ENCODE data around the gene IP6K2.

The IP6K2 gene

GRCh38 chr3:48662753-48663488 is 54.1 kb downstream of the IP6K2 start, which contains the start of gene CELSR3:
CELSR3 (minus strand) TSS chr3:48662886; CDS start chr3:48662634, 252 bp downstream.
- DNase-seq = peak; percentile 77

DNA sequence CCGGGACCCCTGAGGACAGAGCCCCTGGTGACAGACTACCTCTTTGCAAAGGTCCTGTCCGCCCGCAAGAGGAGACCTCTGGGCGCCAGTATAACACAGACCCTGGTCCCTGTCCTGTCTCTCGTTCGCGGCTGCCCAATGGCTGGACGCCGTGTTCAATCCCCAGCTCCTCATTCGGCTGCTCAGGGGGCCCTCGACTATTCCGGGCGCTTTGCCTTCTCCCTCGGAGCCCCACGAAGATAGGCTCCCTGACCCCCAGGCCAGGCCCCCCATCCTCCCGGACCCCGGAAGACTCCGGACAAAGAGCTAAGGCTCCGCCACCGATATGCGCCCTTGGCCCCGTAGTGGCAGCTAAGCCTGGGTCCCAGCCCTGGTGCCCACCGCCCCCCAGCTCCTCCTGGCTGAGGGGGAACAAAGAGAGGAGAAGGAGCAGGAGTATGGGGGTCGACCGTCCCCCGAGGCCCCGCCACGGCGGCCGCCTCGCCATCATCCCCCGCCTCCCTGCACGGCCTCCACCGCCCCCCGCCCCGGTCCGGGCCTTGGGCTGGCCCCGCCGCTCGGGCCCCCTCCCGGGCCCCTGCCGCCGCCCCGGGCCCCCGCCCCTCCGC is 54.8 kb downstream of the IP6K2 start:
- DNase-seq = no peak

DNA sequence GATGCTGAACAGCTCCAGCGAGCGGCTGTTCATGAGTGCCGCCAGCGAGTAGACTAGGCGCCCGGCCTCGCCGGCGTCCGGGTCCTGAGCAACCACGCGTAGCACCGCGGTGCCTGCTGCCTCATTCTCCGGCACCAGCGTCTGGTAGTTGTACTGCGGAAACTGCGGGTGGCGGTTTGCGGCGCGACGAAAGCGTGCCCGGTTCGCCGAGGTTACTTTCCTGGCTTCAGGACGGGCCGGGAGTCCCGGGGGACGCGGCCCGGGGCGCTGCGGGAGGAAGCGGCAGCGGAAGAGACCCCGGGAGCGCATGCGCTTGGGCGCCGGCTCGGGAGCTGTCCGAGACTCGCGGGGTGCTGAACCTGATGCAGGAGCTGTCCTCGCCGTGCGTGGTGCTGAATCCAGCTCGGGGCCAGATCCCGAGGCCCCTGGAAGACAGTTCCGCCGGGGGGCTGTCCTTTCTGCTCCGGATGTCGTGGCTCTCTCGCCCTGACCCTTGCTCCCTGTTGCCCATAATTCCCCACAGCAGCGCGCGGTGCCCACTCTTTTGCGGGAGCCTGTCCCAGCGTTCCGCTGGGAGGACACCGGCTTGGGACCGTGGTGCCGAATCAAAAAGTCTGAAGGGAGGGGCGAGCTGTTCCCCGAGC is 55.4 kb downstream of the IP6K2 start:
- peak; percentile 75 for DNase-seq

- DNase-seq = no peak
Measured at GRCh38 chr3:48660800-48661400, 56.1 kb downstream of the IP6K2 start.

DNA sequence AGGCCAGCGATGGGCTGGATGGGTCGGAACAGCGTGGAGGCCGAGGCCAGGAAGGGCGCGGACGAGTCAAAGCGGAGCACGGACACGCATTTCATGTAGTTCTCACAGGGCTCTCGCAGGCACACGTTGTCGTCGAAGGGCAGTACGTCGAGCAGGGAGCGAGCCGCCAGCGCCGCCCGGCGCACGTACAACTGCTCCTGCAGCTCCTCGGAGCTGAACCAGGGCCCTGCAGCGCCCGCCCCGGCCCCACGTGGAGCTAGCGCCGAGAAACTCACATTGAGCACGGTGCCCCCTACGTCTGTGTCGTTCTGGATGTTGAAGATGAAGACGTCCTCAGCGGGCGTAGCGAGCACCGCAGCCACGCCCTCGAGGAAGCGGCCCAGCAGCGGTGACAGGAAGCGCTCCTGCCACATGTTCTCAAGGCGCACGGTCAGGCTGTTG is 60.2 kb downstream of the IP6K2 start:
- DNase-seq = peak; percentile 47

DNA sequence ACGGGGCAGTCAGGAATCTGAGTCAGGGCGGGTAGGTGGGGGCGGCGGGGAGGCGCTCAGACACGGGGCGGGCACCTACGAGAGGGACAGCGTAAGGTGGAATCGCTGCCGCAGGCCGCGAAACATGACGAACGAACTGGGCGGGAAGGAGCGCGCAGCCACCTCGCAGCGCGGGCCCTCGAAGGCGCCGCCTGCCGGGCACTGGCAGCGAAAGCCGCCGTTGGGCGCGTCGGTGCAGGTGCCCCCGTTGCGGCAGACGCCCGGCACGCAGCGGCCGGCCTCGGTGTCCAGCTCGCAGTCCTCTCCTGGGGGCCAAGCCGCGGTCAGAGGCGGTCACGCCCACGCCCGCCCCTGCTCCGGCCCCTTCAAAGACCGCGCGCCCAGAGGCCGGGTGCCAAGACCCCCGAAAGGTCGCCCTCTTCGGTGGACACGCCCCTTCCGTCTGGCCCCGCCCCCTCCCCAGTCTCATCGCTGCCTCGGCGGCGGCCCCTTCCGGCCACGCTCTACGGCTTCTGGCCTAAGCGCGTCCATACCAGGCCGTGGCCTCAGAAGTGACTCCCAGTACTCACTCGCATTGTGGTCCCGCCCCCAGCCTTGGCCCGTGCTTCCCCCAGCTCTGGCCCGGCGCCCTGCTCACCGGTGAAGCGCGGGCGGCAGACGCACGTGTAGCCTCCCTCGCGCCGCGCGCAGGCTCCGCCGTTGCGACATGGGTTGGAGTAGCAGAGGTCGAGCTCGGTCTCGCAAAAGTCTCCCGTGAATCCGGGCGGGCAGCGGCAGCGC is 60.8 kb downstream of the IP6K2 start:
- peak; percentile 88 for DNase-seq

GRCh38 chr3:48655606-48656005 is 61.4 kb downstream of the IP6K2 start:
- DNase-seq = peak; percentile 62

- DNase-seq = no peak
Measured at GRCh38 chr3:48655063-48655462, 62.0 kb downstream of the IP6K2 start.

DNA sequence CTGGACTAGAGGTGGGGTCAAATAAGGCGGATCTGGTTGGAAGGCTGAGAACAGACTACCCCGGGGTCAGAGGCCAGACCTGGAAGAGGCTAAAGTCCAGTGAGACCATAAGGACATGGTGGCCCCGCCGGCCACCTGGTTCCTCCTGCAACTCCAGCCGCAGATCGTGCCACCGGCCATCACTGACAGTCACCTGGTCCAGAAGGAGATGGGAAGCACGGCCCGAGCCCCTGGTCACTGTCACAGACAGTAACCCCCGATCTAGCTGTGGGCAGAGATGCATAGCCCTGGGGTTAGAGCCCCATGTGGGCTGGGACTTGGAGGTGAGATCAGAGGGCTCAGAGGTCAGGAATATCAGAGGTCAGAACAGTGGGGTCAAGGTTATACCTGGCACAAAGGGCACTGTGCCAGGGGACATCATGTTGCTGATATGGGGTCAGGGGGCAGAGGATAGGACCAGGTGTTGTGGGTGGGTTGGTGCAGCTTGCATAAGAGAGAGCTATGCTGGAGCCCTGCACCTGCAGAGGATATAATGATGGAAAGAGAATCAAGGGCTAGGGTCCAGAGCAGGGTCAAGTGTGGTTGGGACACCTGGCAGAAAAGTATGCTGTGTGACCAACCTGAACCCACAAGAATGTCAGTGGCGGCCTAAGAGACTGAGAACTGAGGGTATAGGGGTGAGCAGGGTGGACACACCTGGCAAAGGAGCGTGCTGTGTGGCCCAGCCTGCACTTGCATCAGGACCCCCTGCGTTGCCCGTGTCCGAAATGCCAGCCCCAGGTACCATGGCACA is 63.9 kb downstream of the IP6K2 start:
- no peak for DNase-seq

DNA sequence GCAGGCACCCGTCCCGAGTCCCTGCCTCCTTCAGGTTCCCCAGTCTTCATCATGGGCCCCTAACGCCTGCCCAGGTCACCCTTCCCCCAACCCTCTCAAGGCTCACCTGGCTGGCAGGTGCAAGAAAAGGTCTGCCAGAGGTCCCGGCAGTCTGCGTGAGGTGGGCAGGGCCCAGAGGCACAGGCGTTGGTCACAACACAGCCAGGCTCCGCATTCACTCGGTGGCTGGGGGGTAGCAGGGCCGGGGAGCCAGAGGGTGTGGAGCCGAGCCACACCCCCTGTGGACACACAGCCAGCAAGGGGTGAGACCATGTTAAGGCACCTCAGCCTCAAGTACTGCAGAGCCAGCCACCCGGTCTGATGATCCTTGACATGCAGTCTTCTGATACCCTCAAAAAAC is 65.2 kb downstream of the IP6K2 start:
- no peak for DNase-seq

DNA sequence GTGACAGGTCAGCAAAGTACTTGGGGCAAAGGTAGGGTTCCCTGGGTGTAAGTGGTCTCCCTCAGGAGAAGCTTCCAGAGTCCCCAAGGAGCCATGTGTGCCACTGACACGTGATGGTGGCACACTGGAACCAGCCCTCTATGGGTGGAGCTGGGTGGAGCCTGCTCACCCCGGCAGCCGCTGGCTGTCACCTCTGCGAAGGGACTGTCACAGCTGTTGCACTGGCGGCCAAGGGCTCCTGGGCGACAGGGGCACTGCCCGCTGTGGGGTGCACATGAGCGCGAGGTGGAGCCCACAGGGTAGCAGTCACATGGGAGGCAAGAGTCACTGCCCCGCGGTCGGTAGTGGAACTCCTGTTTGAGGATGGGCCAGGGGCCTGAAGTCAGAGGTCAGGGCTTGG is 66.3 kb downstream of the IP6K2 start:
- DNase-seq = no peak

DNA sequence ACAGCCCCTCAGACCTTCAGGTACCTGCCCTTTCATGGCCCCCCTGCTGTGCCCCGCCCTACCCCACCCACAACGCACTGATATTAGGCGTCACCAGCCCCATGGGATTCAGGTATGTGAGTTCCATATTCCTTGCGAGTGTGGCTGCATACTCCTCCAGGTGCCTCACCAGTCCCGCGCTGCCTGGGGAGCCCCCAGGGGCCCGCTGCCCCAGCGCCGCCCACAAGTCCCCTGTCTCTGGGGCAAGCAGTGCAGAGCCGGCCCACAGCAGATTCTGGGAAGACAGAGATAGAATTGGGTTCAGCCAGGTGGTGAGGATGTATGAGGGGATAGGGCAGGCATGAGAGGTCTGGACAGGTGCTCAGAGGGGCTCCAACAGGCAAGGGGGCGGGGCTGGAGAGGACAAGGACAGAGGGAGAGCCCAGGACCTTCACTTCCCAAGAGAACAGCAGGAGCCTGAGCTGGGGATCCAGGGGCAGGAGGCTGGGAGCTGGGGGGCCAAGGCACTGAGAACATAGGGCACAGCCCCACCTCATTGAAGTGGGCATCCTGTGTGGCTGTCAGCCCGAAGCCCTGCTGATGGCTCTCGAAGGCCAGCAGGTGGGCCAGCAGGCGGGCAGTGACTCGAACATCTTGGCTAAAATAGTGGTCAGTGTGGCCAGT is 68.7 kb downstream of the IP6K2 start:
- DNase-seq = no peak

- no peak for DNase-seq
Measured at GRCh38 chr3:48647714-48648113, 69.3 kb downstream of the IP6K2 start.

DNA sequence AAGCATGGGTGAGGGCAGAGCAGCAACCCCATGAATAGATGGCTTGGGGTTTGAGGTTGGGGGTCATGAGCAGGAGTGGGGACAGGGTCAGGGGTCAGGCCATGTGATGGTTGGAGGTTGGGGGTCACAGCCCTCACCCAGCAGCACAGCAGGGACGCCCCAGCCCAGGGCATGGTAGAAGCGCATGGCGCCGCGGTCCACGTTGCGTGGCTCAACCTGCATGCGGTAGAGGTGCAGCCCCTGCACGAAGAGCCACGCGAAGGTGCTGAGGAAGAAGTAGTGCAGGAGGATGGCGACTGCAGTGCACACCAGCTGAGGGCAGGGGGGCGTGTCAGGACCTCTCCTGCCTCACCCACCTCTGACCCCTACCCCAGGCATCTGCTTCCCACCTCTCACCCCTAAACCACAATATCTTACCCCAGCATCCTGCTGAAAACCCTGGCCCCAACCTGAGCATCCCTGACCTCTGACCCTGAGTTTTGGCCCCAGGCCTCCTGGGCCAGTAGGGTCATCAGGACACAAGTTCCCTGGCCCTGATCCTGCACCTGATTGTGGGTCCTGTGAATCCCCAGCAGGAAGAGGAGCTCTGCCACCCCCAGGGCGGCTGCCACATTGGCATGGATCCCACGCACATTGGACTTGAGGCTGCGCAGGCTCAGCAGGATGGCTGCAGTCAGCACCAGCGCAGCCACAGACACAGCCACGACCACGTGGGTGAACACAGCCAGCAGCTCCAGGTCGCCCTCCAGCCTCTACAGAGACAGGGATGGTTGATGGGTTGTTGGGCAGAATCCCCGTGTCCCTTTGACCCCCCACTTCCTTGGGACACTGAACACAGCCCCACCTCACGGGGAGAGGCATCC is 71.9 kb downstream of the IP6K2 start:
- DNase-seq = no peak

DNA sequence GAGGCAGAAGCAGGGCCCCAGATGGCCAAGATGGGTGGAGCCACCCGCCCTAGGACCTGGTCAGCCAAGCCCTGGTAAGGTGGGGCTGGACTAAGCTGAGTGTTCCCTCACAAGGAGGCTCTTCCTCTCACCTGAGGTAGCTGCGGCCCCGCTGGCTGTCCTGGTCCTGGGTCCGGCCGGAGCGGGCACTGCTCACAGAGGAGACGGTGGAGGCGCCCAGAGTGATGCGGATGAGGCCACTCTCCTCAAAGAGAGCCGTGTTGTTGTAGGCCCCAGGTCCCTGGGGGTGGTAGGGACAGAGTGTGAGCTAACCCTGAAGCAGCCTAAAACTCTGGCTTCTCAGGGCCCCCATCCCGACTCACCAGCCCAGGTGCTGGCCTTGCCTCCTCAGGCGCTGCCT is 74.4 kb downstream of the IP6K2 start:
- no peak for DNase-seq

GRCh38 chr3:48641396-48641795 is 75.6 kb downstream of the IP6K2 start:
- DNase-seq = no peak

DNA sequence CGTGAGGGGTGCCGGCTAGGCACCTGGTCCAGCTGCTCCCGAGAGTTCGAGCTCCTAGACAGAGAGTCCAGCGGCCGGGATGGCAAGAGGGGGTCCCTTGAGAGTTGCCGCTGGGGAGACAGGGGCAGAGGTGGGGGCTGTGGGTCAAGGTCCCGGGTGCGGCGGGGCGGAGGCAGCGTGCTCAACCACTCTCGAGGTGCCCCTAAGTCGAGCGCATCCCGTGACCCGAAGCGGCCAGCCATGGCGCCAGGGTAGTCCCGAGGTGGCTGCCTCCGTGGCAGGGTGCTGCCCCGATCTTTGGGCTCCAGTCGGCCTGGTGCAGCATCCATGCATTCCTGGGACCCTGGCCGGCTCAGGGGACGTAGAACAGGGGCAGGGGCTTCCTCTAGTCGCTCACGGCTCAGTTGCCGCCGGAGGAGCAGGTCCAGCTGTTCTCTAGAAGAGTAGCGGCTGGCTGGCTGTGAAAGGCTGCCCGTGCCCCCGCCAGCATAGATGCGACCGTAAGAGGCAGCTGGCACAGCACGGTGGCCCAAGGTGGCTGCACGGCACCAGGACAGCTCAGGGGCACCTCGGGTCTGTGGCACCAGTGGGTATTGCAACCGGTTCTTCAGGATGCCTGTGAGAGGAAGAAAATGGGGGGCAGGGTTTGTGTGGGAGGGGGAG is 76.9 kb downstream of the IP6K2 start:
- DNase-seq = no peak
